ENCODE results near the gene CIRBP. TPM values are rescaled to one million over a fixed set of nuclear protein-coding genes. Genes with fewer than 3 reads are reported as not detected.

CIRBP gene
- total RNA-seq, 1 donor from 2014 or later = 192 TPM

- Histone ChIP-seq H3K4me3 (no peak overlapping the region), H3K27ac (no peak overlapping the region), H3K9me3 (no peaks in the 10 kb centered on the region), H3K36me3 (peaks cover 0 to 13% of the 10 kb centered on the region in 2 donors), H3K27me3 (peaks cover 10% of the 10 kb centered on the region), H3K4me1 (peaks cover 19% of the 10 kb centered on the region)
- intact Hi-C loops (cut with DNase I) = no loop called here
- no peak for DNase-seq (ENCODE audit: extremely low spot score in 2 of 2)
- TF ChIP-seq, protein P1, sequence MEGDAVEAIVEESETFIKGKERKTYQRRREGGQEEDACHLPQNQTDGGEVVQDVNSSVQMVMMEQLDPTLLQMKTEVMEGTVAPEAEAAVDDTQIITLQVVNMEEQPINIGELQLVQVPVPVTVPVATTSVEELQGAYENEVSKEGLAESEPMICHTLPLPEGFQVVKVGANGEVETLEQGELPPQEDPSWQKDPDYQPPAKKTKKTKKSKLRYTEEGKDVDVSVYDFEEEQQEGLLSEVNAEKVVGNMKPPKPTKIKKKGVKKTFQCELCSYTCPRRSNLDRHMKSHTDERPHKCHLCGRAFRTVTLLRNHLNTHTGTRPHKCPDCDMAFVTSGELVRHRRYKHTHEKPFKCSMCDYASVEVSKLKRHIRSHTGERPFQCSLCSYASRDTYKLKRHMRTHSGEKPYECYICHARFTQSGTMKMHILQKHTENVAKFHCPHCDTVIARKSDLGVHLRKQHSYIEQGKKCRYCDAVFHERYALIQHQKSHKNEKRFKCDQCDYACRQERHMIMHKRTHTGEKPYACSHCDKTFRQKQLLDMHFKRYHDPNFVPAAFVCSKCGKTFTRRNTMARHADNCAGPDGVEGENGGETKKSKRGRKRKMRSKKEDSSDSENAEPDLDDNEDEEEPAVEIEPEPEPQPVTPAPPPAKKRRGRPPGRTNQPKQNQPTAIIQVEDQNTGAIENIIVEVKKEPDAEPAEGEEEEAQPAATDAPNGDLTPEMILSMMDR (IDR thresholded peaks at IDR 0.05) = no peak
- TF ChIP-seq POLR2AphosphoS5 (IDR thresholded peaks at IDR 0.05; ENCODE audit: insufficient read depth in 1 of 2, low read depth in 1 of 2) (no peak), POLR2A (IDR thresholded peaks at IDR 0.05) (no peak)
These were observed 13.6 kb downstream of the CIRBP start for GRCh38 chr19:1282588-1283206.

DNA sequence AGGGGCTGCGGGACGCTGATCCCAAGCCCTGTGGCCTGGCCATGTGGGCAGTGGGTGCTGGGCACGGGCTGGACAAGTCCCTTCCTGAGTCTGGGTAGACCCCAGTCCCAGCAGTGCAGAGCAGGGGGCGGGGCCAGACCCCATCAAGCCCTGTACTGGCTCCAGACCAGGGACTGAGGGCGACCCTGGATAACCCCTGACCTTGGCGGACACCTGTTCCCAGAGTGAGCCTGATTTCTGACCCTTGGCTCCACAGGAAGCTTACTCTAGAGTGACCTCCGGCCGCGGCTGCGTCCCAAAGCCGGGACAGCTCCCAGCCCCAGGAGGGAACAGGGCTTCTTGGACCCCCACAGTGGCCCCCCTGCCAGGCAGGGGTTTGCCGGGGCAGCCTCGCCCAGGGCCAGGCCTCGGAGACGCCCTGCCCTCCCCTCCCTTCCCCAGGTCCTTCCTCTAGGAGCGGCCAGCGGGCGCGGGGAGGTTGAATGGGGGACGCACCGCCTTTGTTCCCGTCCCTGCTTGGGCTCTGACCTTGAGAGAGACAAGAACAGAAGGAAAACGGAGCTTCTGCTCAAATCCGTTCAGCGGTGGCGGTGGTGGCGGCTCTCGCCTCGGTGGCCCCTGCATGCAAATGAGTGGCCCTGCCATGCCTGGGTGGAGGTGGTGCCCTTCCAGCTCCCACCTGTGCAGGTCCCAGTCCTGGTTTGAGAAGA is 14.2 kb downstream of the CIRBP start:
- H3K27me3 ChIP-seq = peaks cover 10% of the 10 kb centered on the region
- H3K9me3 ChIP-seq = no peaks in the 10 kb centered on the region
- H3K4me3 ChIP-seq = no peak overlapping the region
- no peak overlapping the region for H3K27ac ChIP-seq
- H3K36me3 ChIP-seq = peaks cover 0 to 11% of the 10 kb centered on the region in 2 donors
- intact Hi-C loops (cut with DNase I) = no loop called here
- no peak for TF ChIP-seq POLR2AphosphoS5 (IDR thresholded peaks at IDR 0.05; ENCODE audit: insufficient read depth in 1 of 2, low read depth in 1 of 2)
- no peak for TF ChIP-seq POLR2A (IDR thresholded peaks at IDR 0.05)
- TF ChIP-seq, protein P1 (IDR thresholded peaks at IDR 0.05) = no peak
- no peak for DNase-seq (ENCODE audit: extremely low spot score in 2 of 2)
- peaks cover 19% of the 10 kb centered on the region for H3K4me1 ChIP-seq

DNA sequence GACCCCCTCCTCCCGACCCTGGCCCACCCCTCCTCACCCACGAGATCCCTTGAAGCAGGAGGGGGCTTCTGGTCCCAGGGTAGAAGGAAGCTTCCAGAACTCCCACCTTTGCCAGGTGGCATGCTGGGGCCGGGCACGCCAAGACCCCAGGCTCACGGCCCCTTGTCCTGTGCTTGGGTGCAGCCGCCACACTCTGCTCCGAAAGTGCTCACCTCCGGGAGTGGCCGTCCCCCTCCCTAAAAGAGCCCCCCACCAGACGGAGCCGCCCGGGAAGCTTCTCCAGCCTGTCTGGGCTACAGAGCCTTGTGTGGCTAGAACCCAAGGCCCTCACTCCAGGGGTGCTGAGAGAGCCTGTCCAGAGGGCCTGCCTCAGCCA is 14.8 kb downstream of the CIRBP start:
- Histone ChIP-seq H3K27ac (no peak overlapping the region), H3K4me3 (no peak overlapping the region), H3K9me3 (no peaks in the 10 kb centered on the region), H3K36me3 (peaks cover 0 to 5% of the 10 kb centered on the region in 2 donors), H3K4me1 (peaks cover 19% of the 10 kb centered on the region), H3K27me3 (peaks cover 10% of the 10 kb centered on the region)
- TF ChIP-seq, protein P1 (IDR thresholded peaks at IDR 0.05) = no peak
- no peak for TF ChIP-seq POLR2A (IDR thresholded peaks at IDR 0.05)
- TF ChIP-seq POLR2AphosphoS5 (IDR thresholded peaks at IDR 0.05; ENCODE audit: insufficient read depth in 1 of 2, low read depth in 1 of 2) = no peak
- DNase-seq (ENCODE audit: extremely low spot score in 2 of 2) = no peak
- intact Hi-C loops (cut with DNase I) = no loop called here

- H3K9me3 ChIP-seq = no peaks in the 10 kb centered on the region
- H3K27me3 ChIP-seq = peaks cover 10% of the 10 kb centered on the region
- H3K4me3 ChIP-seq = no peak overlapping the region
- intact Hi-C loops (cut with DNase I) = no loop called here
- no peak for TF ChIP-seq POLR2AphosphoS5 (IDR thresholded peaks at IDR 0.05; ENCODE audit: insufficient read depth in 1 of 2, low read depth in 1 of 2)
- TF ChIP-seq POLR2A (IDR thresholded peaks at IDR 0.05) = no peak
- TF ChIP-seq, protein P1 (IDR thresholded peaks at IDR 0.05) = no peak
- no peak overlapping the region for H3K27ac ChIP-seq
- DNase-seq (ENCODE audit: extremely low spot score in 2 of 2) = no peak
- H3K4me1 ChIP-seq = peaks cover 19% of the 10 kb centered on the region
- no peaks in the 10 kb centered on the region for H3K36me3 ChIP-seq
These were observed 15.3 kb downstream of the CIRBP start for GRCh38 chr19:1284293-1284978.

Data from vagina (tissue), 2 donors.